ACC112 (cell line): ENCODE measurements around the gene EIF3I.
"Not testable (repeated sequence)": the region's sequence is repeated elsewhere in the genome, so short reads cannot be mapped to it uniquely, and the experiment has no call there.

Source experiments
- H2AFZ ChIP-seq: fragments of 200-600 bp; sonication (generic); one replicate; pipeline ENCODE4 v1.6.0; 2017; ENCODE audit warnings: antibody characterized with exemption, low read length; ENCODE audit not compliant: unreplicated experiment
- H3K27ac ChIP-seq: fragments of 200-600 bp; sonication (generic); 2 replicates; pipeline ENCODE4 v1.5.1; 2014; ENCODE audit warnings: low read depth, mild to moderate bottlenecking, antibody characterized with exemption, low read length, moderate library complexity
- H3K27me3 ChIP-seq: fragments of 200-600 bp; sonication (generic); 2 replicates; pipeline ENCODE4 v1.6.1; 2014; ENCODE audit warnings: mild to moderate bottlenecking, antibody characterized with exemption, low read length, moderate library complexity, mixed read lengths; ENCODE audit not compliant: insufficient read depth
- H3K36me3 ChIP-seq: fragments of 200-600 bp; sonication (generic); 2 replicates; pipeline ENCODE4 v1.6.1; 2016; ENCODE audit warnings: mild to moderate bottlenecking, antibody characterized with exemption, low read length, moderate library complexity, mixed read lengths; ENCODE audit not compliant: insufficient read depth
- H3K4me1 ChIP-seq: fragments of 200-600 bp; sonication (generic); one replicate; pipeline ENCODE4 v1.6.1; 2016; ENCODE audit warnings: low read length, mixed read lengths; ENCODE audit not compliant: insufficient read depth, unreplicated experiment, control insufficient read depth
- H3K4me3 ChIP-seq: fragments of 200-600 bp; sonication (generic); 2 replicates; pipeline ENCODE4 v1.5.1; 2014; ENCODE audit warnings: mild to moderate bottlenecking, low read depth, low read length
- H3K79me2 ChIP-seq: fragments of 200-600 bp; sonication (generic); one replicate; pipeline ENCODE4 v1.6.0; 2016; ENCODE audit warnings: low read length; ENCODE audit not compliant: control insufficient read depth, unreplicated experiment, insufficient read depth

Gene EIF3I

GRCh38 chr1:32250893-32251716 is 28.9 kb downstream of the EIF3I start, which contains the start of gene LCK:
LCK (plus strand) TSS chr1:32251265; CDS start chr1:32274330, 23,065 bp downstream.
- no peaks in the 10 kb centered on the region for H3K79me2 ChIP-seq
- H3K4me1 ChIP-seq, result peaks cover 13% of the 10 kb centered on the region
- H3K4me3 ChIP-seq, result no peak within 1 kb of the TSS
- H3K27me3 ChIP-seq, result no peaks in the 10 kb centered on the region
- no peaks in the 10 kb centered on the region for H3K36me3 ChIP-seq
- H2AFZ ChIP-seq, result no peak within 1 kb of the TSS
- no peak within 1 kb of the TSS for H3K27ac ChIP-seq

- no peaks in the 10 kb centered on the region for H3K4me1 ChIP-seq
- no peaks in the 10 kb centered on the region for H3K27me3 ChIP-seq
- H3K79me2 ChIP-seq, result no peaks in the 10 kb centered on the region
- H3K27ac ChIP-seq, result no peak overlapping the region
- no peak overlapping the region for H3K4me3 ChIP-seq
- H3K36me3 ChIP-seq, result no peaks in the 10 kb centered on the region
- H2AFZ ChIP-seq, result no peak overlapping the region
Observed at GRCh38 chr1:32255072-32256071, 33.2 kb downstream of the EIF3I start.

- Histone ChIP-seq H3K27ac (no peak overlapping the region), H3K4me1 (no peaks in the 10 kb centered on the region), H2AFZ (no peak overlapping the region), H3K79me2 (no peaks in the 10 kb centered on the region), H3K36me3 (no peaks in the 10 kb centered on the region), H3K4me3 (no peak overlapping the region), H3K27me3 (no peaks in the 10 kb centered on the region)
Observed at GRCh38 chr1:32256473-32257226, 34.4 kb downstream of the EIF3I start.

- Histone ChIP-seq H3K4me1 (no peaks in the 10 kb centered on the region), H3K36me3 (no peaks in the 10 kb centered on the region), H3K4me3 (no peak overlapping the region), H3K79me2 (no peaks in the 10 kb centered on the region), H2AFZ (no peak overlapping the region), H3K27me3 (no peaks in the 10 kb centered on the region), H3K27ac (no peak overlapping the region)
Observed at GRCh38 chr1:32257227-32257508, 35.0 kb downstream of the EIF3I start.

DNA sequence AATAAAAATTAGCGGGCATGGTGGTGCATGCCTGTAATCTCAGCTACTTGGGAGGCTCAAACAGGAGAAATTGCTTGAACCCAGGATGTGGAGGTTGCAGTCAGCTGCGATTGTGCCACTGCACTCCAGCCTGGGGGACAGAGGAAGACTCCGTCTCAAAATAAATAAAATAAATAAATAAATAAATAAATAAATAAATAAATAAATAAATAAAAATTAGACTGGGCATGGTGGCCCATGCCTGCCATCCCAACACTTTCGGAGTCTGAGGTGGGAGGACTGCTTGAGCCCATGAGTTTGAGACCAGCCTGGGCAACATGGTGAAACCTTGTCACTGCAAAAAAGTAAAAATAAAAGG is 41.0 kb downstream of the EIF3I start:
- H3K4me3 ChIP-seq, H3K27me3 ChIP-seq, H3K36me3 ChIP-seq, H3K4me1 ChIP-seq, H3K27ac ChIP-seq, H2AFZ ChIP-seq, H3K79me2 ChIP-seq: not testable (repeated sequence)

- H3K27ac ChIP-seq, result no peak overlapping the region
- no peaks in the 10 kb centered on the region for H3K79me2 ChIP-seq
- no peak overlapping the region for H3K4me3 ChIP-seq
- H3K4me1 ChIP-seq, result peaks cover 8% of the 10 kb centered on the region
- no peaks in the 10 kb centered on the region for H3K36me3 ChIP-seq
- H3K27me3 ChIP-seq, result no peaks in the 10 kb centered on the region
- H2AFZ ChIP-seq, result no peak overlapping the region
Observed at GRCh38 chr1:32263744-32264143, 41.5 kb downstream of the EIF3I start.

DNA sequence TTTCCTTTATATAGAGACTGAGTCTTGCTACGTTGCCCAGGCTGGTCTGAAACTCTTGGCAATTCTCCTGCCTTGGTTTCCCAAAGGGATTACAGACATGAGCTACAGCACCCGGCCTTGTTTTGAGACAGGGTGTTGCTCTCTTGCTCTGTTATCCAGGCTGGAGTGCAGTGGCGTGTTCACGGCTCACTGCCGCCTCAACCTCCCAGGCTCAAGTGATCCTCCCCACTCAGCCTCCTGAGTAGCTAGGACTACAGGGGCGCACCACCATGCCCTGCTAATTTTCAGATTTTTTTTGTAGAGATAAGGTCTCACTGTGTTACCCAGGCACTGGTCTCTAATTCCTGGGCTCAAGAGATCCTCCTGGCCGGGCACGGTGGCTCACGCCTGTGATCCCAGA is 43.6 kb downstream of the EIF3I start:
- Histone ChIP-seq H3K36me3 (no peaks in the 10 kb centered on the region), H3K4me1 (peaks cover 8% of the 10 kb centered on the region), H3K79me2 (no peaks in the 10 kb centered on the region), H3K27me3 (no peaks in the 10 kb centered on the region), H3K27ac (no peak overlapping the region), H3K4me3 (no peak overlapping the region), H2AFZ (no peak overlapping the region)

- peak overlapping the region; percentile 29 for H3K27ac ChIP-seq
- no peaks in the 10 kb centered on the region for H3K36me3 ChIP-seq
- H3K4me1 ChIP-seq, result peaks cover 8% of the 10 kb centered on the region
- H3K27me3 ChIP-seq, result no peaks in the 10 kb centered on the region
- no peaks in the 10 kb centered on the region for H3K79me2 ChIP-seq
- H2AFZ ChIP-seq, result no peak overlapping the region
- H3K4me3 ChIP-seq, result no peak overlapping the region
Observed at GRCh38 chr1:32266921-32267591, 44.8 kb downstream of the EIF3I start.

- no peaks in the 10 kb centered on the region for H3K36me3 ChIP-seq
- H3K79me2 ChIP-seq, result no peaks in the 10 kb centered on the region
- no peak overlapping the region for H2AFZ ChIP-seq
- H3K4me1 ChIP-seq, result peaks cover 8% of the 10 kb centered on the region
- no peak overlapping the region for H3K27ac ChIP-seq
- H3K27me3 ChIP-seq, result peaks cover 14% of the 10 kb centered on the region
- H3K4me3 ChIP-seq, result no peak overlapping the region
Observed at GRCh38 chr1:32269744-32270143, 47.5 kb downstream of the EIF3I start.
